ENCODE data around the gene SPIB. TPM values are rescaled to one million over a fixed set of nuclear protein-coding genes. Genes with fewer than 3 reads are reported as not detected.

SPIB gene
- total RNA-seq, 1 donor from 2014 or later, result not detected

DNA sequence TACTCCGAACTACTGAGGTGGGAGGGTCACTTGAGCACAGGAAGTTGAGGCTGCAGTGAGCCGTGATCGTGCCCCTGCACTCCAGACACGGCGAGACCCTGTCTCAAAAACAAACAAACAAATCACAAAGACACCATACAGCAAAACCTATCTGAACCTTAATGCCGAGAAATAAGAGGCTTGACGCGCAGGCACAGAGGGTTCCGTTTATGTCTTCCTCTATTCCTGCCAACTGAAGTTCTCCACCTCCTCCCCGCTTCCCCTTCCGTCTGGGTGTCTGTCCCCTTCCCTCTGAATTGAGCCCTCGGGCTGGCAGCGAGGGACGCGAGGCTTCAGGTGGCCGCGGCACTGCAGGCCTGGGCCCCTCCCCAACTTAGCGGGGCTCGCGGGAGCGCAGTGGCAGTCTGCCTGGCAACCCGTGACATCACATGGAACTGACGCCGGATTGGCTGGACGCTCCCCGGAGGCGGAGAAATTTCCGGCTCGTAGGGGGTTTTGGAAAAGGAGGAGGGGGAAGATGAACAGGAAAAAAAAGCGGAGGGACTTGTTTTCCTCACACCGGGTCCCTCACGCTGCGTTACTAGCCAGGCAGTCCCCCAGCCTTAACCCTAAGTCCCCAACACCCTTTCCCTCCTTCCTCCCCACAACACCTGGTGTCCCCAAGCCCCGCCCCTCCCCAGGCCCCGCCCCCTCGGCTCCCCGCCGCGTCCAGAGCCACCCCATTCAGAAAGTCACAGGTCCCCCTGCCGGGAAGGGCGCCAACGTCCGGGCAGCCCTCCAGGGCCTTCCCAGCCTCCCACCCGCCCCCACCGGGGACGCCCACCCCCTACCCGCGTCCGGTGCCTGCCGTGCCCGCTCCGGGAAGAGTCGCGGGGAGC lies 12.8 kb downstream of the SPIB start:
- Histone ChIP-seq H3K27me3 (ENCODE audit: control insufficient read depth, insufficient read depth, low read length) (peaks cover 46% of the 10 kb centered on the region), H3K36me3 (ENCODE audit: control insufficient read depth, insufficient read depth, low read length) (no peaks in the 10 kb centered on the region), H3K4me3 (ENCODE audit: low read depth, low read length) (peak overlapping the region; percentile 57)
- TF ChIP-seq, protein P1, sequence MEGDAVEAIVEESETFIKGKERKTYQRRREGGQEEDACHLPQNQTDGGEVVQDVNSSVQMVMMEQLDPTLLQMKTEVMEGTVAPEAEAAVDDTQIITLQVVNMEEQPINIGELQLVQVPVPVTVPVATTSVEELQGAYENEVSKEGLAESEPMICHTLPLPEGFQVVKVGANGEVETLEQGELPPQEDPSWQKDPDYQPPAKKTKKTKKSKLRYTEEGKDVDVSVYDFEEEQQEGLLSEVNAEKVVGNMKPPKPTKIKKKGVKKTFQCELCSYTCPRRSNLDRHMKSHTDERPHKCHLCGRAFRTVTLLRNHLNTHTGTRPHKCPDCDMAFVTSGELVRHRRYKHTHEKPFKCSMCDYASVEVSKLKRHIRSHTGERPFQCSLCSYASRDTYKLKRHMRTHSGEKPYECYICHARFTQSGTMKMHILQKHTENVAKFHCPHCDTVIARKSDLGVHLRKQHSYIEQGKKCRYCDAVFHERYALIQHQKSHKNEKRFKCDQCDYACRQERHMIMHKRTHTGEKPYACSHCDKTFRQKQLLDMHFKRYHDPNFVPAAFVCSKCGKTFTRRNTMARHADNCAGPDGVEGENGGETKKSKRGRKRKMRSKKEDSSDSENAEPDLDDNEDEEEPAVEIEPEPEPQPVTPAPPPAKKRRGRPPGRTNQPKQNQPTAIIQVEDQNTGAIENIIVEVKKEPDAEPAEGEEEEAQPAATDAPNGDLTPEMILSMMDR (IDR thresholded peaks at IDR 0.05; ENCODE audit: insufficient read depth, low read length, poor library complexity, severe bottlenecking), result no peak
- DNase-seq (ENCODE audit: low read depth), result no peak

DNA sequence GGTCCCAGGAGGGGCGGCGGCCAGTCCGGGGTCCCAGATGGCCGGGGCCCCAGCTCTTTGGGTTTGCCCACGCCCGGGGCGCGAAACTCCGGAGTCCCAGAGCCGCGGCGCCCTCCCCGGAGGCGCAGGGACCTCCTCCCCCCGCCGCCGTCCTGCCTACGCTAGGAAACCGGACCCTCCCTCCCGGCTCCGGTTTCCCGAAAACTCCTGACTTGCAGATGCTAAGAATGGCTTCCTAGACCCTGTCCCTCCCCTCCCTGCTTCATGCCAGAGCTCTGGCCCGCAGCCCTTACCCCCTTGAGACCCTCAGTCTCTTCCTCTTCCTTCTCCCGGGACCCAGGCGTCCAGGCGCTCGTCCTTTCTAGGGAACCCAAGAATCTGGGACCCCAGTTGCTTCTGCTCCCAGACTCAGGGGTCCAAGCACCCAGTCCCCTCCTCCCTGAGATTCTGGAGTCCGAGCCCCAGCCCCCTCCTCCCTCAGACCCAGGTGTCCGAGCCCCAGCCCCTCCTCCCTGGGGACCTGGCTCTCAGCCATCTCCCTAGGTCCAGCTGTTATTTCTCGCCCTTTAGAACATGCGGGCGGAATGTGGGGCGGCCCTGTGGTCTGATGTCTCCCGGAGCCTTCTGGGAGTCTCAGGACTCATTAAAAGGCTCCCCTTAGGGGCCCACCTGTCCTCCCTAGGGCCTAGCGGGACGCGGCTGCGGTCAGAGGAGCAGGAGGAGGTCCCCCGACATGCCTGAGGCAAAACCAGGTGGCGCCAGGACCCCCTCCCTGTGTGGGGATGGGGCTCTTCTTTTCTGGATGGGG lies 13.7 kb downstream of the SPIB start, which contains the start of gene MYBPC2:
Gene MYBPC2, plus strand, starts transcription at position 672 of the 808 bp plus-strand sequence. Its CDS starts 62 bp downstream, at position 734.
- H3K27me3 ChIP-seq (ENCODE audit: control insufficient read depth, insufficient read depth, low read length), result peaks cover 48% of the 10 kb centered on the region
- DNase-seq (ENCODE audit: low read depth), result no peak

DNA sequence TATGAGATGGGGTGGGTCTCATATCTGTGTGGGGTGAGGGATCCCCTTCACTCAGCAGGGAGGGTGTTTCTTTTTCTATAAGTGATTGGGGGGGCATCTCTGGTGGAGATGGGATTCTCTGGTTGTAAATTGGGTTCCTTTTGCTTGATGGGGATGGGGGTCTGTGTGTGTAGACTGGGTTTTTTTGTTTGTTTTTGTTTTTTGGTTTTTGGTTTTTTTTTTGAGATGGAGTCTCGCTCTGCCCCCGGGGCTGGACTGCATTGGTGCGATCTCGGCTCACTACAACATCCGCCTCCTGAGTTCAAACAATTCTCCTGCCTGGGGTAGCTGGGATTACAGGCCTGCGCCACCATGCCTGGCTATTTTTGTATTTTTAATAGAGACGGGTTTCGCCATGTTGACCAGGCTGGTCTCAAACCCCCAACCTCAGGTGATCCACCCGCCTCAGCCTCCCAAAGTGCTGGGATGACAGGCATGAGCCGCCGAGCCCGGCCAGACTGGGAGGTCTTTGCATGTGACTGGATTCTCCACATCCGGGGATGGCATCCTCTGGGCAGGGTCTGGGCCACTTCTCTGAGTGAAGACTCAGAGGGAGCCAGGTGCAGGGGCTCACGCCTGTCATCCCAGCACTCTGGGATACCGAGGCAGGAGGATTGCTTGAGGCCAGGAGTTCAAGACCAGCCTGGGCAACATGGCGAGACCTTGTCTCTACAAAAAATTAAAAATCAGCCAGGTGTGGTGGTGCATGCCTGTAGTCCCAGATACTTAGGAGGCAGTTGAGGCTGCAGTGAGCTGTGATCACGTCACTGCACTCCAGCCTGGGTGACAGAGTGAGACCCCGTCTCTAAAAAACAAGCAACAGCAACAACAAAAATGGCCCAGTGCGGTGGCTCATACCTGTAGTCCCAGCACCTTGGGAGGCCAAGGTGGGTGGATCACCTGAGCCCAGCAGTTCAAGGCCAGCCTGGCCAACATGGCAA lies 14.8 kb downstream of the SPIB start:
- H3K36me3 ChIP-seq (ENCODE audit: control insufficient read depth, insufficient read depth, low read length), result no peaks in the 10 kb centered on the region
- TF ChIP-seq, protein P1 (IDR thresholded peaks at IDR 0.05; ENCODE audit: insufficient read depth, low read length, poor library complexity, severe bottlenecking), result no peak
- peaks cover 41% of the 10 kb centered on the region for H3K27me3 ChIP-seq (ENCODE audit: control insufficient read depth, insufficient read depth, low read length)
- DNase-seq (ENCODE audit: low read depth), result no peak
- no peak overlapping the region for H3K4me3 ChIP-seq (ENCODE audit: low read depth, low read length)

More for the DNA sequence above, 13.7 kb downstream of the SPIB start, which contains the start of gene MYBPC2:
- Histone ChIP-seq H3K4me3 (ENCODE audit: low read depth, low read length) (peak within 1 kb of the TSS; percentile 57), H3K36me3 (ENCODE audit: control insufficient read depth, insufficient read depth, low read length) (no peaks in the 10 kb centered on the region)
- TF ChIP-seq, protein P1 (IDR thresholded peaks at IDR 0.05; ENCODE audit: insufficient read depth, low read length, poor library complexity, severe bottlenecking), result no peak

DNA sequence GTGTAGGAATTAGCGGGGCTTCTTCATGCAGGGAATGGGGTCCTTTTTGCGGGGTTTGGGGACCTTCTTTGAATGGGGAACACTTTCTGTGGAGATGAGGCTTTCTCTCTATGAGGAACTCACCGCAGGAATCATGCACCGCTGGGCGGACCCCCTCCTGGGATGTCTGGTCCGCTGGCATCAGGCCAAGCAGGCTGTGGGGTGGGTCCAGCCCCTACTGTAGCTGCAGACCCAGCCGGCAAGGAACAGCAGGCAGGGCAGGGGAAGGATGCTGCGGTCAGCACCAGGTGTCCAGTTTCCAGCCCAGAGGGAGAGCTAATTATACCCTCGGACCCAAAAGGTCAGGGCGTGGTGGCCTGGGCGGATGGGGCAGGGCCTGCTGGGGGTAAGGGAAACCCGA lies 15.8 kb downstream of the SPIB start:
- no peaks in the 10 kb centered on the region for H3K36me3 ChIP-seq (ENCODE audit: control insufficient read depth, insufficient read depth, low read length)
- H3K27me3 ChIP-seq (ENCODE audit: control insufficient read depth, insufficient read depth, low read length), result peaks cover 39% of the 10 kb centered on the region
- TF ChIP-seq, protein P1 (IDR thresholded peaks at IDR 0.05; ENCODE audit: insufficient read depth, low read length, poor library complexity, severe bottlenecking), result no peak
- H3K4me3 ChIP-seq (ENCODE audit: low read depth, low read length), result no peak overlapping the region
- DNase-seq (ENCODE audit: low read depth), result no peak

DNA sequence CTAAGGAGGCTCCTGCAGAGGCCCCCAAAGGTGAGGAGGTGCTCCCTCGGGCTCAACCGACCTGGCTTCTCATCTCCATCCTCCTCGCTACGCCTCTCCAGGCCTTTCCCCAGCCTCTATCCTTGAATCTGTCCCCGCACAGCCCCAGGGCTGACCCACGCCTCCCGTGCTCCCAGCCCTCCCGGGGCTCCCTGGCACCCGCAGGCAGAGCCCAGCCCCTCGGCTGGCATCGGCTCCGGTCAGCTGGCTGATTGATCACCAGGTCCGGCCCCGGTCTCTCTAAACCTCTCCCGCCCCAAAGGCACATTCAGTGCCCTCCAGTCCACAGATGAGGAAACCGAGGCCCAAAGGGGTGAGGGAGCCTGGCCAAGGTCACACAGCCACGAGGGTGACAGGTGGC lies 16.5 kb downstream of the SPIB start:
- Histone ChIP-seq H3K36me3 (ENCODE audit: control insufficient read depth, insufficient read depth, low read length) (no peaks in the 10 kb centered on the region), H3K4me3 (ENCODE audit: low read depth, low read length) (no peak overlapping the region), H3K27me3 (ENCODE audit: control insufficient read depth, insufficient read depth, low read length) (peaks cover 35% of the 10 kb centered on the region)
- no peak for DNase-seq (ENCODE audit: low read depth)
- TF ChIP-seq, protein P1 (IDR thresholded peaks at IDR 0.05; ENCODE audit: insufficient read depth, low read length, poor library complexity, severe bottlenecking), result no peak

Measured in kidney epithelial cell (primary cell).